Activated T-cell treated with anti-CD3 and anti-CD28 coated beads, Interleukin-2, amount 50 U/mL, for 48 hours (primary cell): ENCODE results near the gene LAMA4.

ENCODE experiments used
- DNase-seq, 2 experiments: peaks; one replicate each; pipeline ENCODE4 v3.0.0-alpha.2; 2020

The LAMA4 gene

DNA sequence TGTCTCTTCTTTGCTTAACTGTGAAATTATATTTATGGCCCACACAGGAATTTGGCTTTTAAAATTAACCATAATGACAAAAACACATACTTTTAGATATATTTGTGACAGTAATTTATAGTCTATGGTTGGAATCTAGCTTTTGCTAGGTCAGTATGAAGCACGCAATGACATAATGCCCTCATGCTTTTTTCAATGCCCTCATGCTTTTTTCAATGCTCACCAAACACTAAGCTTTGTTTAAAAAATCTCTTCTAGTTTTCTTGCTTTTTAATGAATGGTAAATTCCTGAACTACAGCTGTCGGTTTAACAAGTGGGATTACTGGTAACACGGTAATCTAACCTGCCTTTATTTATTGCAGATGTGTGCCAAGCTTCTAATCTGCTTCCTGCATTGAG, 187.8 kb downstream of the LAMA4 start:
- DNase-seq = no peak

DNA sequence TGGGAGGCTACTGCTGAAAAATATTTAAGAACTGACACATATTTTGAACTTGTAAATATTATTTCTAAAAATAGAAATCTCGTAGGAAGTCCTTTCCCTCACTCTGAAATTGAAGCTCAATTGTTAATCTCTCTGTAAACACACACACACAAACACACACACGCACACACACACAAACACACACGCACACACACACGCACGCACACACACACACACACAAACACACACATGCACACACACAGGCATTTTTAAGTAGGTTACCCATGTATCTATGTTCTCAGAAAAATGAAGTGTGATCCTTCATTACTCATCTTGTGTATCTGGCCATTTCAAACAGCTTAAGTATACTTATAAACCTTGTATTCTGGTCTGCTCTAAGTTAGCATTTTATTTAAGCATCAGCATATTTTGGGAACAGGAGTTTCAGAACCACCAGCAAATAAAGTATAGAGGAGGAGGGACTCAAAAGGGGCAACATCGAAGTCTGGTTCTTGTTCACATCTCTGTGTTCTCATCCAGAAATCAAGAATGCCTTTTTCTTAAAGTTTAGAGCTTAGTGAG, 188.9 kb downstream of the LAMA4 start:
- DNase-seq = no peak

DNA sequence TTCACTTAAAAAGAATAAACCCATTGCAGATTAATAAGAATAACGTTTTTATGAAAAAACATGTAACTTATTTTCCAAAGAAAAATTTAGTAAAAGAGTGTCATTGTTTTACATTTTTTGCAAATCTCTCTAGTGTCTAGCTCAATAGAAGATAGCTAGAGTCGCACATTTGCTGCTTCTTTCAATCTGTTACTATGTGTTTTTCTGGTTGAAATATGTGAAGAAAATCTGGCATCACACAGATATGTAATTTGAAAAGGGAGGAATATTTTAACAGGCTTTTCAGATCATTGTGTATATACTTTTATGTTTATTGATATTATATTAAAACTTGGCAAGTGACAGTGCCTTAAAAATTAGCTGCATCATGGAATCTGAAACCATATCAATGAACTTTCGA, 191.4 kb downstream of the LAMA4 start:
- DNase-seq = no peak

GRCh38 chr6:112061605-112062004, 192.8 kb downstream of the LAMA4 start:
- DNase-seq = no peak
